ENCODE data around the gene RECQL5. TPM values are rescaled to one million over a fixed set of nuclear protein-coding genes. Genes with fewer than 3 reads are reported as not detected.
"Not testable (repeated sequence)": the region's sequence is repeated elsewhere in the genome, so short reads cannot be mapped to it uniquely, and the experiment has no call there.

RECQL5 gene
- total RNA-seq, 1 experiment from 2014 or later: 16.7 TPM

GRCh38 chr17:75604034-75604695 lies 62.8 kb downstream of the RECQL5 start:
- in situ Hi-C loops (cut with HindIII; ENCODE audit: low sequenced_read_pairs): no loop called here
- no peak for DNase-seq (ENCODE audit: low spot score)

DNA sequence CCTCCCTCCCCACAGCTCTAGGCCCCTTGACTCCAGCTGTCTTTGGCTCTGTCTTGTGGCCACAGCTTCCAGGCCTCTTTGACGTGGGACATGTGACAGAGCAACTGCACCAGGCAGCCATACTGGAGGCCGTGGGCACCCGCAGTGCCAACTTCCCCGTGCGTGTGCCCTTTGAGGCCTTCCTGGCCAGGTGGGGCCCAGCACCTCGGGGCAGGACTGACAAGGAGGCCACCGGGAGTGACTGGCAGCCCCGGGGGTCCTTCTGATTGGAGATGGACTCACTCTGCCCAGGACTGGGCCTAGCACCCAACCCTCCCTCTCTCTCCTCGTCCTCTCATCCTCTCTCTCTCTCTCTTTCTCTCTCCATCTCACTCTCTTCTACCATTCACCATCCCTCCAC lies 63.8 kb downstream of the RECQL5 start:
- in situ Hi-C loops (cut with HindIII; ENCODE audit: low sequenced_read_pairs): no loop called here
- no peak for DNase-seq (ENCODE audit: low spot score)

- DNase-seq (ENCODE audit: low spot score): no peak
- in situ Hi-C loops (cut with HindIII; ENCODE audit: low sequenced_read_pairs): no loop called here
These were observed 64.3 kb downstream of the RECQL5 start for GRCh38 chr17:75602644-75603043.

- peak; percentile 47 for DNase-seq (ENCODE audit: low spot score)
- in situ Hi-C loops (cut with HindIII; ENCODE audit: low sequenced_read_pairs): no loop called here
These were observed 65.6 kb downstream of the RECQL5 start for GRCh38 chr17:75601057-75601987.

- DNase-seq (ENCODE audit: low spot score): no peak
- in situ Hi-C loops (cut with HindIII; ENCODE audit: low sequenced_read_pairs): no loop called here
These were observed 70.5 kb downstream of the RECQL5 start for GRCh38 chr17:75596320-75597087.

- DNase-seq (ENCODE audit: low spot score): no peak
- in situ Hi-C loops (cut with HindIII; ENCODE audit: low sequenced_read_pairs): no loop called here
These were observed 71.0 kb downstream of the RECQL5 start for GRCh38 chr17:75595920-75596313.

DNA sequence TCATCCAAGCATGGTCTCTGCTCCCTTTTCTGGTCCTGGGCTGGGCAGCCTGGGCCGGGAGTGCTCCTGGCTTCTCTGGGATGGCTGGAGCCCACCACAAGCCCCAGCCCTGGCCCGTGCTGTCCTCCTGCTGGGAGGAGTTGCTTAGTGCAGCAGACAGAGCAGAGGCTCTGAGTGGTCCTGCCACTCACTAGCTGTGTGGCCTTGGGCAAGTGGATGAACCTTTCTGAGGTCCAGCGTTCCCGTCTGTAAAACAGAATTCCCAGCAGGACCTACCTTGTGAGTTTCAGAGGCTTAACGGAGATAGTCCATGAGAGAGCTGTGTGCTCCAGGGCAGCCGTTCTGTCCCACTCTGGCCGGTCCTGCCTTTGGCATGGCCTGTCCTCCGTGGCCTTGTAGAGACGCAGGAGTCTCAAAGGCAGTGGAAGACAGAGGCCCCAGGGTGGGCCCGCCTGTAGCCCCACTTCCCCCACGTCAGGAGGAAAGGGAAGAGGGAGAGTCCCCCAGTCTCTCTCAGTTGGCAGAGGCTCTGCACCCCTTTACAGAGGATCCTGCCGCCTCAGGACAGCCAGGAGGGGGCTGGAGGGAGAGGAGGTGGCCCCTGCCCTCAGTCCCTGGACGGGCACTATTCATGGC lies 71.6 kb downstream of the RECQL5 start:
- in situ Hi-C loops (cut with HindIII; ENCODE audit: low sequenced_read_pairs): no loop called here
- no peak for DNase-seq (ENCODE audit: low spot score)

- in situ Hi-C loops (cut with HindIII; ENCODE audit: low sequenced_read_pairs): no loop called here
- DNase-seq (ENCODE audit: low spot score): no peak
These were observed 72.3 kb downstream of the RECQL5 start for GRCh38 chr17:75594499-75595283.

- DNase-seq (ENCODE audit: low spot score); in situ Hi-C loops (cut with HindIII; ENCODE audit: low sequenced_read_pairs): not testable (repeated sequence)
These were observed 73.5 kb downstream of the RECQL5 start for GRCh38 chr17:75593430-75593829.

DNA sequence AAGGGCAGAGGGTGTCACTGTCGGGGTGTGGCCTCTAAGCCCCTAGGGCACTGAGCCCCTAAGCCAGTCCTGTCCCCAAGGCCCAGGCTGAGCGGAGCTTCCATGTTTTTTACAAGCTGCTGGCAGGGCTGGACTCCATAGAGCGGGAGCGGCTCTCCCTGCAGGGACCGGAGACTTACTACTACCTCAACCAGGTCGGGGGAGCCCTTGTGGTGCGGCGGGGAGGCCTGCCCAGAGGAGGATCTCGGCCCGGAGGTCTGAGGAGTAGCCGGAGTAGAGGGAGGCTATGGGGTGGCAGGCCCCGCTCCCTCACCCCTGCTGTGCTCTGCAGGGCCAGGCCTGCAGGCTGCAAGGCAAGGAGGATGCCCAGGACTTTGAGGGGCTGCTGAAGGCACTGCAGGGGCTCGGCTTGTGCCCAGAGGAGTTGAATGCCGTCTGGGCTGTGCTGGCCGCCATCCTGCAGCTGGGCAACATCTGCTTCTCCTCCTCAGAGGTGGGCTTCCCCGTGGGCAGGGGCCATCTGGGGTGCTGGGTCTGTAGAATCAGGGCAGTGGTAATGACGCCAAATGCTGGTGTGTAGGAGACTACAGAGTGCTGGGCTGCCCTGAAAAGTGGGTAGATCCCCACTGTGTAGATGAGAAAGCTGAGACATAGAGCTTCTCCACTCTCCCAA lies 74.5 kb downstream of the RECQL5 start:
- in situ Hi-C loops (cut with HindIII; ENCODE audit: low sequenced_read_pairs): no loop called here
- no peak for DNase-seq (ENCODE audit: low spot score)

GRCh38 chr17:75591722-75592302 lies 75.1 kb downstream of the RECQL5 start:
- no peak for DNase-seq (ENCODE audit: low spot score)
- in situ Hi-C loops (cut with HindIII; ENCODE audit: low sequenced_read_pairs): no loop called here

DNA sequence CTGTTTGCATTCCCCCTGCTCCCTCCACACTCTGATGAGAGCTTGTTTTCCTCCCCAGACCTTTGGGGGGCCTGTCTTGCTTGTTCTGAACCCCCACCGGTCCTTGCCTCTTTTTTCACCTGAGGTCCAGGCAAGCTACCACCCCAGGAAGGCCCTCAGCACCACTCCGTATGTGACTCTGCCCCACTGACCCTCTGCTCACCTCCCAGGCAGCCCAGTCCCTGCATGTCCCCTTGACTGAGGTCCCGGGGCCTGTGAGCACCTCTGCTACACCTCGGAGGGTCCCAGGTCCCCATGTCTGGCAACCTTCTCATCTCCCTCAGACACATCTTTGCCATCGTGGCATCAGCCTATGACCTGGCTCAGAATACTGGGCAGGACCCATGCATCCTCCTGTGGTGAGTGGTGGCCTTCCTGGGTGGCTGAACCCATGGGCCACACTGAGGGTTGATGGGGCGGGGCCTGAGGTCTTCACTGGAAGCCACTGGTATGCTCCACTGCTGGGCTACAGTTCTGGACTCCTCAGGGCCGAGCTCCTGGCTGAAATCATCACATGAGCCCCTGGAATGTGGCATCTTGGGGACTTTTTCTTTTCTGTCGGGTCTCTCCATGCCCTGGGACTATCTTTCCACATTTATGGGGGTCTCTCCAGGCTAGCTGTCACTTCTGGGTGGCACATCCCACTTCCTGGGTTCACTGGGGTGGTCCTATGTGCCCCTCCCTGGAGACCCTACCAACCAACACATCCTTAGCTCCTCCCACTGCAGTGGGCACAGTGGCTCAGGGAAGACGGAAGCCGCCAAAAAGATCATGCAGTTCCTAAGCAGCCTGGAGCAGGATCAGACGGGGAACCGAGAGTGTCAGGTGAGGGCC lies 75.9 kb downstream of the RECQL5 start:
- in situ Hi-C loops (cut with HindIII; ENCODE audit: low sequenced_read_pairs): no loop called here
- DNase-seq (ENCODE audit: low spot score): no peak

- in situ Hi-C loops (cut with HindIII; ENCODE audit: low sequenced_read_pairs): no loop called here
- no peak for DNase-seq (ENCODE audit: low spot score)
These were observed 76.6 kb downstream of the RECQL5 start for GRCh38 chr17:75590314-75590761.

DNA sequence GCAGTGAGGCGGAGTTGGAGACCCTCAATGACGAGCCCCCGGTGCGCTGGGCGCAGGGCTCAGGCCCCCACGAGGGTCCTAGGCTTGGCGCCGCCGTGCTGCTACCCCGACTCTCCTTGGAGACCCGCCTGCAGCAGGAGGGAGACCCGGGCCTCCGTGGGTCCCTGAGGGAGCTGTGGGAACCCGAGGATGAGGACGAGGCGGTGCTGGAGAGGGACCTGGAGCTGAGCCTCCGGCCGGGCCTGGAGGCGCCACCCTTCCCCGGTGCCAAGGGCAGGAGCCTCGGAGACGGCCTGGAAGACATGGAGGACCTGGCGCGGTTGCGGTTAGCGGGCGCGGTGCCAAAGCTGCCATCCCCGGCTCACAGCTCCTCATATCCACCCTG lies 77.0 kb downstream of the RECQL5 start:
- DNase-seq (ENCODE audit: low spot score): no peak
- in situ Hi-C loops (cut with HindIII; ENCODE audit: low sequenced_read_pairs): no loop called here

- DNase-seq (ENCODE audit: low spot score): peak; percentile 67
- in situ Hi-C loops (cut with HindIII; ENCODE audit: low sequenced_read_pairs): no loop called here
These were observed 77.7 kb downstream of the RECQL5 start for GRCh38 chr17:75589012-75589918.

GRCh38 chr17:75588596-75589011 lies 78.3 kb downstream of the RECQL5 start:
- DNase-seq (ENCODE audit: low spot score): no peak
- in situ Hi-C loops (cut with HindIII; ENCODE audit: low sequenced_read_pairs): no loop called here

Measured in G401 (cell line).